HG02981 (cell line): ENCODE data around the gene LKAAEAR1.

Experiments
- ATAC-seq: cut with Tn5 transposase; IDR thresholded peaks from one replicate; pipeline ENCODE4 v1.9.1; 2021; ENCODE audit warnings: mild to moderate bottlenecking, moderate library complexity; ENCODE audit not compliant: unreplicated experiment

The LKAAEAR1 gene

GRCh38 chr20:64052987-64053840, 31.0 kb downstream of the LKAAEAR1 start:
- ATAC-seq = no peak

- no peak for ATAC-seq
Measured at GRCh38 chr20:64052326-64052722, 31.9 kb downstream of the LKAAEAR1 start.

- ATAC-seq = no peak
Measured at GRCh38 chr20:64051561-64052325, 32.5 kb downstream of the LKAAEAR1 start.

- no peak for ATAC-seq
Measured at GRCh38 chr20:64051033-64051452, 33.2 kb downstream of the LKAAEAR1 start.

- no peak for ATAC-seq
Measured at GRCh38 chr20:64050261-64051032, 33.8 kb downstream of the LKAAEAR1 start.

GRCh38 chr20:64049878-64050260, 34.3 kb downstream of the LKAAEAR1 start:
- no peak for ATAC-seq

GRCh38 chr20:64049060-64049877, 34.9 kb downstream of the LKAAEAR1 start, which contains the start of gene SOX18:
TSS of gene SOX18 (minus strand) at chr20:64049639. CDS start at chr20:64049516, 123 bp downstream.
- ATAC-seq = no peak

GRCh38 chr20:64048402-64049044, 35.7 kb downstream of the LKAAEAR1 start:
- ATAC-seq = no peak

GRCh38 chr20:64047968-64048401, 36.2 kb downstream of the LKAAEAR1 start:
- ATAC-seq = no peak

- no peak for ATAC-seq
Measured at GRCh38 chr20:64047046-64047389, 37.2 kb downstream of the LKAAEAR1 start.

GRCh38 chr20:64045346-64046011, 38.7 kb downstream of the LKAAEAR1 start:
- ATAC-seq = no peak

- no peak for ATAC-seq
Measured at GRCh38 chr20:64044484-64045247, 39.5 kb downstream of the LKAAEAR1 start.

GRCh38 chr20:64043768-64044167, 40.4 kb downstream of the LKAAEAR1 start:
- ATAC-seq = no peak

GRCh38 chr20:64042054-64042781, 42.0 kb downstream of the LKAAEAR1 start:
- no peak for ATAC-seq

GRCh38 chr20:64041781-64042053, 42.5 kb downstream of the LKAAEAR1 start:
- no peak for ATAC-seq

GRCh38 chr20:64041040-64041780, 43.0 kb downstream of the LKAAEAR1 start:
- ATAC-seq = no peak

- no peak for ATAC-seq
Measured at GRCh38 chr20:64040231-64041039, 43.8 kb downstream of the LKAAEAR1 start.
